T-helper 1 cell treated with Interleukin-12 subunit alpha and Interleukin-12 subunit beta and Interleukin-4 antibody, amounts not matched to agents 30 ng/mL and 1 ng/mL, for 36 hours (primary cell): ENCODE results near the gene PPIL6. TPM values are rescaled to one million over a fixed set of nuclear protein-coding genes. Genes with fewer than 3 reads are reported as not detected.

Experiments
- intact Hi-C: fragments of 100-400 bp; cut with micrococcal nuclease; formaldehyde crosslinking; loops from one replicate; pipeline ENCODE4 v1.15.1; 2024
- total RNA-seq: library from RNA; stranded (reverse); gene quantifications from 2 replicates; pipeline ENCODE4 v1.2.3, GENCODE V29; 2022

Gene PPIL6
- total RNA-seq, 1 donor from 2014 or later = 0.29 TPM

- intact Hi-C loops = no loop called here
These were observed 29.4 kb downstream of the PPIL6 start for GRCh38 chr6:109411034-109411433.

- intact Hi-C loops = no loop called here
These were observed 34.2 kb downstream of the PPIL6 start for GRCh38 chr6:109406196-109406595.

DNA sequence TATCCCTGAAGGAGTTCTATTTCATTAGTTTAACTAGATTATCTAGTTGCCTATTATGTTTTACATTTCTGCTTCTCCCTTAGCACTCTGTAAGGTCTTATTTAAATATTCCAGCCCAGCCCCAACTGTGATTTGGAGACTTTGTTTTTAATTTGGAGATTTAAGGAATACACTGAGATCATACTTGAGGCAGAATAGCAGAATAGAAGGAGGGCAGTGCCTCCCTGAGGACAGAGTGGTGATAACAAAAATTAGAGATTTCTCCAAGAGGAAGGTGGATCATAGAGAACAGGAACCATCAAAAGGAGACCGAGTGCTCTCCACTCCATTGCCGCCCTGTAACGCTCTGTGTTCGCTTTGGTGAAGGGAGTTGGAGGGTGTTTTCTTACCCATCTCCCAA, 43.4 kb downstream of the PPIL6 start:
- intact Hi-C loops = no loop called here

DNA sequence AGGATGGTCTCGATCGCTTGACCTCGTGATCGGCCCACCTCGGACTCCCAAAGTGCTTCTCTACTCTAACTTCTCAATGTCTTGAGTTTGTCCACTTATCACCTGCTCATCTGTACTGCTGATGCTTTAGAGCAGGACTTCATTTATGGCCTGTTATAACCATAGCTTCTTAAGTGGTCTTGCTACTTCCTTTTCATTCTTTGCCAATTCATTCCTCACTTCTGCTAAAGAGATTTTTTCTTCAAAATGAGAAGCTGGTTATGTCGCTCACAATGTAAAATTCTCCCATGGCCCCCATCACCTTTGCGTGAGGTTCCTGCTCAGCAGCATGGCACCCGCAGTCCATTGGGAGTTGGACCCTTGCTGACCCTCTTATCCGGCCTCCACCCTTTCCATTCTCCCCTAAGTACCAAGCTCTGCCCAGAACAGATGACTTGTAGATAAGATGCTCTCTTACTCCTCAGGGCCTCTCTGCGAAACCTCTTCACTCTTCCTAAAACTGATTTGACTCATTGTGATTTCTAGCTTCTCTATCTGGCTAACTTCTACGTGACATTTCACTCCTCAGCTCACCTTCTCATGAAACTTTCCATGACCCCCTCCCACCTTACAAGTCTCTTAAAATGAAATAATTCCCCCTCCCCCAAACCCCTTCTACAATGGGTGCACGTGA, 44.2 kb downstream of the PPIL6 start:
- intact Hi-C loops = no loop called here

DNA sequence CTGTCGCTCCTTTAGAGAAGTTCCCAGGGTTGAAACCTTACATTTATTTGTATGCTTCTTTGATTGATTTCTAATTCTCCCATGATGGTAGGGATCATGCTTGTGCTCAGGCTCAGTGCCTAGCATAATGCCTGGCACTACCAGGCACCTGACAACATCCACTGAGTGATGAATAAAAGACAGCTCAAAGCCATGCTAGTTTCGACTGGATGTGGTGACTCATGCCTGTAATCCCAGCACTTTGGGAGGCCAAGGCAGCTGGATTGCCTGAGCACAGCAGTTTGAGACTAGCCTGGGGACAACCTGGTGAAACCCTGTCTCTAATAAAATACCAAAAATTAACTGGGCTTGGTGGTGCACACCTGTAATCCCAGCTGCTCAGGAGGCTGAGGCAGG, 46.5 kb downstream of the PPIL6 start:
- intact Hi-C loops = no loop called here

- intact Hi-C loops = no loop called here
These were observed 47.1 kb downstream of the PPIL6 start for GRCh38 chr6:109393157-109393885.

DNA sequence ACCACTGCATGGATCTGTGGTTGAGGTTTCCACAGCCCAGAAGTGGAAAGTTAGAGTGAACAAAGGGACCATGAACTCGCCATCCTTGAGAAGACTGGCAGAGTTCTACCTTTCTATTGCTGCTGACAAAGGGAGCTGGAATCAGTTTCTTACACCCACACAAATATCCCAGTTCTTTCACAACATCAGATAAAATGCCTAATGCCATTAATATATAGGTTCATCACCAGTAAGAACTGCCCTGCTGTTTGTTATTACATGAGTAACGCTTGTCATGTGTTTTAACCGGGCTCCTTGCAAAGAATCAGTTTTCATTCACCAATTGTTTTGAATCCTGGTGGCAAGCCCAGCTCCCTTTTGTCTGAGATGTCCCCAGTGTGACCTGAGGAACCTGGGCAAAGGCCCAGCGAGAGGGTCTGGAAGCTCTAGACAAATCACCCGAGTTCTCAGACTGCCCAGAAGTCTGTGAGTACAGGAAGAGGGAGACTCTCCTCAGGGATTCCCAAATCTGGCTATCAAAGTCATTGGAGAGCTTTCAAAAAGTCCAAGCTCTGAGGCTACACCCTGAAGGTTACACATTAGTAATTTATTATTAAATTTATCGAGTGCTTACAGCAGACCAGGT, 50.7 kb downstream of the PPIL6 start:
- intact Hi-C loops = loop anchor here (10.0 kb wide), 1 partner anchor 1315 kb away; the partner anchor contains the start of gene OSTM1

- intact Hi-C loops = loop anchor here (10.0 kb wide), 1 partner anchor 1313 kb away; the partner anchor contains the start of gene OSTM1
These were observed 52.2 kb downstream of the PPIL6 start for GRCh38 chr6:109388265-109388664.

DNA sequence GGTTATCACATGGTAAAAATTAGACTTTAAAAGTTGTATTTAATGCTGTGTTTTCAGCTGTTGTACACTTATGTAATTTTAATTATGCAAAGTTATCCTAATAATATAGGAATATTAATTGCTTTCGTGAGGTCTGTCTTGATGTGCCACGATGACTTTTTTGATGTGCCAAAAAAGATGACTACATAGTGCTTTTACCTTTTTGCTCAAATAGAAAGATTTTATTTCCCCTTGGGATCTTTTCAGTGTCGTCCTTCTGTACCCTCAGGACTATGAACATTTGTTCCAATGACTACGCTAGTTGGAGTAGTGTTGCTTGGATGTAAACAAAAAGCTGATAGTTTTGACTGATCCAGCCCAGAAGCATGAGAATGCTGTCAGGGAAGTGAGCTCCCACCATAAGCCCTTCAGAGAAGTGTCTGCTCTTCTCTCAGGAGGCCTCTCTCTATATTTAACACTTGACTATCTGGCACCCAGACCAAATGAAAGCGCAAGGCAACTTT, 56.9 kb downstream of the PPIL6 start:
- intact Hi-C loops = loop anchor here (1.0 to 10.0 kb wide), 23 partner anchors 57 to 1925 kb away; partner anchors contain the start of genes AK9, AMD1, CDC40 and CDK19

GRCh38 chr6:109382576-109383437, 57.6 kb downstream of the PPIL6 start:
- intact Hi-C loops = loop anchor here (1.0 to 10.0 kb wide), 25 partner anchors 57 to 1924 kb away; partner anchors contain the start of genes AK9, AMD1, CDC40 and CDK19

GRCh38 chr6:109381747-109382575, 58.5 kb downstream of the PPIL6 start, which contains the start of gene CD164:
Gene CD164 (minus strand): TSS chr6:109382467. CDS start chr6:109382378, 89 bp downstream.
- intact Hi-C loops = loop anchor here (1.0 to 10.0 kb wide), 14 partner anchors 9 to 1923 kb away; partner anchors contain the start of genes AMD1, CDK19, OSTM1 and PDSS2

GRCh38 chr6:109381061-109381746, 59.2 kb downstream of the PPIL6 start:
- intact Hi-C loops = loop anchor here (1.0 to 10.0 kb wide), 6 partner anchors 8 to 1559 kb away; partner anchors contain the start of genes OSTM1 and SCML4

DNA sequence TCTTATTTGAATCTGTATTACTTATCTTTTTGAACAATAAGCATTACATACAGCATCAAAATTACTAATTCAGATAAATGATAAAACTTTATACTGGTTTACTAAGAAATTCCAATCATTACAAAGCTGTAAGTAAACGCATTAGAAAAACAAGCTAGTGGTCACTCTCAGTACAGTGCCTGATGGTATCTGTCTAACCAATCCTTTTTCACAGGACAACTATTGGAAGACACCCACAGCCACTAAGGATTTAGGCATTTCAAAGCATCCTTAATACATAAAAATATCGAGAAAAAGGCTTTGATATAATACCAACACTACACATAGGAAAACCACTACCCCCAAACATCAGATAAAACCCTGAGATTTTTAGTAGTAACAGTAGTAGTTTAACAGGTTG, 60.7 kb downstream of the PPIL6 start:
- intact Hi-C loops = loop anchor here (5.0 to 10.0 kb wide), 5 partner anchors 77 to 1557 kb away; partner anchors contain the start of genes OSTM1 and SCML4

- intact Hi-C loops = no loop called here
These were observed 62.7 kb downstream of the PPIL6 start for GRCh38 chr6:109377717-109378116.

- intact Hi-C loops = no loop called here
These were observed 66.0 kb downstream of the PPIL6 start for GRCh38 chr6:109374326-109374892.

DNA sequence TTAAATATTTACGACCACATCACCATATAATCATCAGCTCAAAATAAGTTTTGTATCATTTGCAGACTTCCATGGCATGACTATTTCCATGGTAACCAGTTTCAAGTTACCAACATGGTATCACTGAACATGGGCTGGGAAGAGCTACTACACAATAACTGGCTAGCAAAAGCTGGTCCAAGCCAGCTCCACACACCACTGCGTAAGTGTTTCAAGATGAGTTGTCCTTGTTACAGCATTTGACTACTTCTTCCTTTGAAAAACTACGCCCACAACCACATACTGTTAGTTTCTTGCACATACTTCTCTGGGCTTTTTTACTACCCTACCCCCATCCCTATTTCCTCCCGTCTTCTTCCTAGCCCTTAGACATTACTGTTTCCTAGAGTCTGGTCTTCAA, 66.7 kb downstream of the PPIL6 start:
- intact Hi-C loops = loop anchor here (1.0 to 2.0 kb wide), 2 partner anchors 8 to 279 kb away; partner anchors contain the start of genes CEP57L1 and SESN1

- intact Hi-C loops = loop anchor here (1.0 to 2.0 kb wide), 2 partner anchors 8 to 279 kb away; partner anchors contain the start of genes CEP57L1 and SESN1
These were observed 67.1 kb downstream of the PPIL6 start for GRCh38 chr6:109373331-109373730.

DNA sequence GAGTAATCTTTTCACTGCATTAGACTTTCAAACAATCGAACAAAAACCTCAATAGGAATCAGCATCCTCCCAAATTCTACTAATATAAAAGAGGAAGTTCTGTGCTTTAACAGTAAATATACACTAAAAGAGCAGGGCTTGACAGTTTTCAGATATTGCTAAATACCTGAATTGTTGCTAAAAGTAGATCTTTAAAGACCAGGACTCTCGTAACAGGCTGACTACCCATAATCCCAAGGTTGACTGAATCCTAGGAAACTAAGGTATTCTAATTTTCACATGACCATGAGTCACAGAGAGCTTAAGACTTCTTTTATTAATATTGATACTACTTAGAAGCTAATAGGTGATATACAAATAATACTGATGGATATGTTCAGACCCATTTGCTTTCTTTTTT, 68.3 kb downstream of the PPIL6 start:
- intact Hi-C loops = loop anchor here (2.0 kb wide), 1 partner anchor 277 kb away; the partner anchor contains the start of genes CEP57L1 and SESN1
